Measurements from ENCODE around the gene NXPE4. TPM values are rescaled to one million over a fixed set of nuclear protein-coding genes. Genes with fewer than 3 reads are reported as not detected.
"Not testable (repeated sequence)": the region's sequence is repeated elsewhere in the genome, so short reads cannot be mapped to it uniquely, and the experiment has no call there.

NXPE4 gene
- total RNA-seq, 4 donors from 2014 or later: 0.80 TPM; not detected in 3

GRCh38 chr11:114606003-114606801 is 10.6 kb upstream of the NXPE4 start:
- TF ChIP-seq POLR2A (IDR thresholded peaks at IDR 0.05) (no peak), CTCF (IDR thresholded peaks at IDR 0.05 in 4 of 5, conservative IDR thresholded peaks at IDR 0.05 in 1 of 5) (no peak)
- DNase-seq (no peak), ATAC-seq (no peak)
- Histone ChIP-seq H3K27ac (no peak overlapping the region), H3K4me3 (no peak overlapping the region), H3K27me3 (no peaks in the 10 kb centered on the region), H3K9me3 (no peaks in the 10 kb centered on the region), H3K4me1 (no peaks in the 10 kb centered on the region), H3K36me3 (no peaks in the 10 kb centered on the region)
- intact Hi-C loops (cut with DNase I; ENCODE audit: low total_unique reads): loop anchor here (10.0 kb wide), 1 partner anchor 261 kb away; no protein-coding TSS in a partner anchor
- in situ Hi-C loops (cut with MboI; ENCODE audit: low sequenced_read_pairs in 4 of 4): no loop called here

GRCh38 chr11:114605370-114605769 is 9.8 kb upstream of the NXPE4 start:
- in situ Hi-C loops (cut with MboI; ENCODE audit: low sequenced_read_pairs in 4 of 4) (no loop called here), intact Hi-C loops (cut with DNase I; ENCODE audit: low total_unique reads) (loop anchor here (10.0 kb wide), 1 partner anchor 261 kb away; no protein-coding TSS in a partner anchor)
- H3K4me3 ChIP-seq: no peak overlapping the region
- DNase-seq: no peak
- TF ChIP-seq CTCF (IDR thresholded peaks at IDR 0.05 in 4 of 5, conservative IDR thresholded peaks at IDR 0.05 in 1 of 5): no peak
- TF ChIP-seq POLR2A (IDR thresholded peaks at IDR 0.05): no peak
- H3K27me3 ChIP-seq: no peaks in the 10 kb centered on the region
- no peak for ATAC-seq
- H3K4me1 ChIP-seq: no peaks in the 10 kb centered on the region
- no peaks in the 10 kb centered on the region for H3K9me3 ChIP-seq
- no peaks in the 10 kb centered on the region for H3K36me3 ChIP-seq
- no peak overlapping the region for H3K27ac ChIP-seq

GRCh38 chr11:114604886-114605285 is 9.3 kb upstream of the NXPE4 start:
- H3K27ac ChIP-seq: no peak overlapping the region
- no peak overlapping the region for H3K4me3 ChIP-seq
- intact Hi-C loops (cut with DNase I; ENCODE audit: low total_unique reads): loop anchor here (10.0 kb wide), 1 partner anchor 260 kb away; no protein-coding TSS in a partner anchor
- no peak for ATAC-seq
- no peaks in the 10 kb centered on the region for H3K36me3 ChIP-seq
- H3K27me3 ChIP-seq: no peaks in the 10 kb centered on the region
- DNase-seq: no peak
- H3K9me3 ChIP-seq: no peaks in the 10 kb centered on the region
- H3K4me1 ChIP-seq: no peaks in the 10 kb centered on the region
- no peak for TF ChIP-seq CTCF (IDR thresholded peaks at IDR 0.05 in 4 of 5, conservative IDR thresholded peaks at IDR 0.05 in 1 of 5)
- TF ChIP-seq POLR2A (IDR thresholded peaks at IDR 0.05): no peak
- in situ Hi-C loops (cut with MboI; ENCODE audit: low sequenced_read_pairs in 4 of 4): no loop called here

GRCh38 chr11:114604179-114604813 is 8.7 kb upstream of the NXPE4 start:
- DNase-seq (no peak), ATAC-seq (no peak)
- in situ Hi-C loops (cut with MboI; ENCODE audit: low sequenced_read_pairs in 4 of 4) (no loop called here), intact Hi-C loops (cut with DNase I; ENCODE audit: low total_unique reads) (loop anchor here (10.0 kb wide), 1 partner anchor 259 kb away; no protein-coding TSS in a partner anchor)
- no peak overlapping the region for H3K4me3 ChIP-seq
- no peaks in the 10 kb centered on the region for H3K36me3 ChIP-seq
- H3K9me3 ChIP-seq: no peaks in the 10 kb centered on the region
- no peak overlapping the region for H3K27ac ChIP-seq
- H3K27me3 ChIP-seq: no peaks in the 10 kb centered on the region
- no peaks in the 10 kb centered on the region for H3K4me1 ChIP-seq
- TF ChIP-seq CTCF (IDR thresholded peaks at IDR 0.05 in 4 of 5, conservative IDR thresholded peaks at IDR 0.05 in 1 of 5): no peak
- no peak for TF ChIP-seq POLR2A (IDR thresholded peaks at IDR 0.05)

GRCh38 chr11:114603151-114603550 is 7.6 kb upstream of the NXPE4 start:
- ATAC-seq; in situ Hi-C loops (cut with MboI; ENCODE audit: low sequenced_read_pairs in 4 of 4); H3K27me3 ChIP-seq: not testable (repeated sequence)

More at GRCh38 chr11:114603151-114603550, 7.6 kb upstream of the NXPE4 start:
- not testable (repeated sequence) for H3K36me3 ChIP-seq, H3K27ac ChIP-seq, H3K4me1 ChIP-seq, DNase-seq, H3K4me3 ChIP-seq, H3K9me3 ChIP-seq
- intact Hi-C loops (cut with DNase I; ENCODE audit: low total_unique reads): loop anchor here (10.0 kb wide), 1 partner anchor 258 kb away; no protein-coding TSS in a partner anchor

Data from gastrocnemius medialis (tissue), 4 donors.